H9 (cell line): ENCODE results near the gene LRP1-AS. TPM values are rescaled to one million over a fixed set of nuclear protein-coding genes. Genes with fewer than 3 reads are reported as not detected.

ENCODE experiments used
- DNase-seq: peaks from one replicate; pipeline ENCODE4 v3.0.0-alpha.2; 2017
- H2AFZ ChIP-seq: one replicate; pipeline ENCODE4 v1.6.1; 2013; ENCODE audit warnings: mild to moderate bottlenecking, low read length, control low read depth, moderate library complexity
- H2AK5ac ChIP-seq: 2 replicates; pipeline ENCODE4 v1.6.1; 2013; ENCODE audit warnings: low read length, control low read depth, mixed read lengths; ENCODE audit not compliant: insufficient read length
- H2BK120ac ChIP-seq: one replicate; pipeline ENCODE4 v1.6.1; 2013; ENCODE audit warnings: low read depth, mild to moderate bottlenecking, low read length, control low read depth, inconsistent platforms; ENCODE audit not compliant: poor library complexity, severe bottlenecking
- H2BK12ac ChIP-seq: 2 replicates; pipeline ENCODE4 v1.6.1; 2013; ENCODE audit warnings: low read length, control low read depth, mixed read lengths, low read depth; ENCODE audit not compliant: insufficient read length
- H2BK15ac ChIP-seq: 2 replicates; pipeline ENCODE4 v1.6.1; 2013; ENCODE audit warnings: low read depth, low read length, control low read depth
- H2BK20ac ChIP-seq: one replicate; pipeline ENCODE4 v1.6.1; 2013; ENCODE audit warnings: low read depth, mild to moderate bottlenecking, low read length, control low read depth, inconsistent platforms; ENCODE audit not compliant: poor library complexity, severe bottlenecking
- H2BK5ac ChIP-seq: 2 replicates; pipeline ENCODE4 v1.6.1; 2013; ENCODE audit warnings: low read length, control low read depth, mixed read lengths; ENCODE audit not compliant: insufficient read length
- H3K14ac ChIP-seq: 2 replicates; pipeline ENCODE4 v1.6.1; 2013; ENCODE audit warnings: low read length, control low read depth; ENCODE audit not compliant: insufficient read depth
- H3K18ac ChIP-seq: 2 replicates; pipeline ENCODE4 v1.6.1; 2013; ENCODE audit warnings: low read depth, mild to moderate bottlenecking, mixed read lengths, low read length, control low read depth; ENCODE audit not compliant: insufficient read length
- H3K23ac ChIP-seq: 2 replicates; pipeline ENCODE4 v1.6.1; 2013; ENCODE audit warnings: low read length, control low read depth, mixed read lengths, low read depth; ENCODE audit not compliant: insufficient read length
- H3K23me2 ChIP-seq: 2 replicates; pipeline ENCODE4 v1.6.1; 2013; ENCODE audit warnings: low read depth, mild to moderate bottlenecking, mixed read lengths, low read length, control low read depth; ENCODE audit not compliant: insufficient read length, poor library complexity, severe bottlenecking
- H3K27ac ChIP-seq: 2 replicates; pipeline ENCODE4 v1.5.1; 2013; ENCODE audit warnings: low read length, control low read depth, mixed read lengths, low read depth; ENCODE audit not compliant: insufficient read length
- H3K27me3 ChIP-seq: 2 replicates; pipeline ENCODE4 v1.6.1; 2013; ENCODE audit warnings: low read length, control low read depth, inconsistent platforms; ENCODE audit not compliant: insufficient read depth
- H3K4ac ChIP-seq: 2 replicates; pipeline ENCODE4 v1.6.1; 2013; ENCODE audit warnings: low read depth, mild to moderate bottlenecking, control low read depth, inconsistent platforms, low read length, moderate library complexity
- H3K4me1 ChIP-seq: 2 replicates; pipeline ENCODE4 v1.6.1; 2013; ENCODE audit warnings: low read length, control low read depth, inconsistent platforms; ENCODE audit not compliant: insufficient read depth
- H3K4me2 ChIP-seq: 2 replicates; pipeline ENCODE4 v1.6.1; 2013; ENCODE audit warnings: low read length, control low read depth, mixed read lengths; ENCODE audit not compliant: insufficient read length, insufficient read depth
- H3K56ac ChIP-seq: 2 replicates; pipeline ENCODE4 v1.6.1; 2013; ENCODE audit warnings: low read depth, mild to moderate bottlenecking, mixed read lengths, low read length, control low read depth; ENCODE audit not compliant: insufficient read length
- H3K79me1 ChIP-seq: 2 replicates; pipeline ENCODE4 v1.6.1; 2013; ENCODE audit warnings: low read depth, mild to moderate bottlenecking, moderate library complexity, low read length, control low read depth, inconsistent platforms; ENCODE audit not compliant: insufficient read depth, poor library complexity, severe bottlenecking
- H3K79me2 ChIP-seq: 2 replicates; pipeline ENCODE4 v1.6.1; 2013; ENCODE audit warnings: low read length, control low read depth, inconsistent platforms; ENCODE audit not compliant: insufficient read depth
- H3K9ac ChIP-seq: 2 replicates; pipeline ENCODE4 v1.6.1; 2013; ENCODE audit warnings: low read length, control low read depth, mixed read lengths; ENCODE audit not compliant: insufficient read length; ENCODE audit errors: extremely low read depth
- H3K9me3 ChIP-seq: one replicate; pipeline ENCODE4 v1.6.1; 2013; ENCODE audit warnings: low read depth, low read length, inconsistent platforms; ENCODE audit not compliant: control insufficient read depth
- H3T11ph ChIP-seq: one replicate; pipeline ENCODE4 v1.6.1; 2013; ENCODE audit warnings: mild to moderate bottlenecking, low read length, control low read depth, inconsistent platforms
- H4K20me1 ChIP-seq: one replicate; pipeline ENCODE4 v1.6.1; 2013; ENCODE audit not compliant: control insufficient read depth, insufficient read length, insufficient read depth
- H4K5ac ChIP-seq: 2 replicates; pipeline ENCODE4 v1.6.1; 2013; ENCODE audit warnings: low read depth, mild to moderate bottlenecking, mixed read lengths, low read length, control low read depth; ENCODE audit not compliant: insufficient read length
- H4K8ac ChIP-seq: replicated peaks from 2 replicates; pipeline ENCODE4 v1.6.1; 2013; ENCODE audit warnings: low read length, control low read depth, mixed read lengths, low read depth; ENCODE audit not compliant: insufficient read length
- H4K91ac ChIP-seq: 2 replicates; pipeline ENCODE4 v1.6.1; 2013; ENCODE audit warnings: low read depth, mild to moderate bottlenecking, moderate library complexity, mixed read lengths, low read length, control low read depth; ENCODE audit not compliant: insufficient read length
- H3K27ac Mint-ChIP-seq, 3 experiments: 2 replicates in 2 of 3; 3 replicates in 1 of 3; pipeline ENCODE4 v1.8.0; 2020 to 2021; ENCODE audit warnings: mixed read lengths in 3 of 3, mild to moderate bottlenecking in 1 of 3, moderate library complexity in 1 of 3
- H3K27me3 Mint-ChIP-seq: 2 replicates; pipeline ENCODE4 v1.8.0; 2021; ENCODE audit warnings: low read depth, mild to moderate bottlenecking, moderate library complexity, mixed read lengths
- H3K36me3 Mint-ChIP-seq, 3 experiments: 2 replicates in 2 of 3; 3 replicates in 1 of 3; pipeline ENCODE4 v1.8.0; 2020 to 2021; ENCODE audit warnings: low read depth in 3 of 3, mixed read lengths in 3 of 3; ENCODE audit not compliant: insufficient read depth in 1 of 3
- H3K4me1 Mint-ChIP-seq, 2 experiments: 2 replicates each; pipeline ENCODE4 v1.8.0; 2020; ENCODE audit warnings: mixed read lengths in 2 of 2
- H3K4me3 Mint-ChIP-seq, 2 experiments: 2 replicates in 1 of 2; 3 replicates in 1 of 2; pipeline ENCODE4 v1.8.0; 2020 to 2021; ENCODE audit warnings: mild to moderate bottlenecking in 2 of 2, mixed read lengths in 2 of 2, moderate library complexity in 1 of 2
- H3K9me3 Mint-ChIP-seq, 2 experiments: 2 replicates in 1 of 2; 3 replicates in 1 of 2; pipeline ENCODE4 v1.8.0; 2020; ENCODE audit warnings: mild to moderate bottlenecking in 2 of 2, mixed read lengths in 2 of 2, moderate library complexity in 1 of 2
- WGBS: extraction: QIAGEN DNeasy Blood & Tissue Kit; methylation state at CpG from one replicate; pipeline ENCODE4 v1.1.7; 2013; ENCODE audit warnings: missing lambda C conversion rate, low lambda C conversion rate, mixed read lengths; ENCODE audit not compliant: insufficient read length; ENCODE audit errors: extremely low coverage; 5-methylcytosine and 5-hydroxymethylcytosine counted together
- total RNA-seq: library from RNA; stranded (reverse); gene quantifications from 2 replicates; pipeline ENCODE4 v1.2.1, GENCODE V29; 2021
- TF ChIP-seq, protein P1 (sequence below): fragments of 200-600 bp; sonication (generic); conservative IDR thresholded peaks from 3 replicates; pipeline ENCODE4 v1.8.0; 2021; ENCODE audit warnings: antibody characterized with exemption, mild to moderate bottlenecking

The LRP1-AS gene
- total RNA-seq, 1 experiment from 2014 or later: not detected

DNA sequence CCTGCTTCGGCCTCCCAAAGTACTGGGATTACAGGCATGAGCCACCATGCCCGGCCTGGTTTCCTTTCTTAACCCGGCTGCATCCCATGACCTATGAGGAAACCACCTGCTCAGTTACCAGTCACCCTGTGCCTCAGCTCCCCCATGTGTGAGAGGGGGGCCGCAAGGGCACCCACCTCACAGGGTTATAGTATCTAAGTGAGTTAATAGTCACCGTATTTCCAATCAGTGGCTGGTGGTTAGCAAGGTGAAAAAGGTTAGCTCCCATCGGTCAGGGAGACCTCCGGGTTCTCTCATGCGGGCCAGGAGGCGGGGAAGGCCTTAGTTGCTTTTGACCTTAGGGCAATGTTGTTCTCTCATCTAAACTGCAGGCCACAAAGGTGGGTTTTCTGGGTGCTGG lies 12.5 kb downstream of the LRP1-AS start:
- H2BK15ac ChIP-seq: no peak overlapping the region
- no peak overlapping the region for H3K23ac ChIP-seq
- H3K79me1 ChIP-seq: peaks cover 13% of the 10 kb centered on the region
- no peaks in the 10 kb centered on the region for H3K27me3 ChIP-seq
- H3K4me3 Mint-ChIP-seq: peak overlapping the region in 1 of 2 experiments; percentile 70; a peak in 1 of 5 replicates
- H3K9me3 Mint-ChIP-seq: no peaks in the 10 kb centered on the region
- no peak overlapping the region for H3K4me2 ChIP-seq
- H3K18ac ChIP-seq: no peak overlapping the region
- no peaks in the 10 kb centered on the region for H4K20me1 ChIP-seq
- no peak overlapping the region for H3K4ac ChIP-seq
- H3K27ac ChIP-seq: no peak overlapping the region
- peaks cover 66 to 72% of the 10 kb centered on the region in 2 experiments for H3K4me1 Mint-ChIP-seq
- H2BK20ac ChIP-seq: no peak overlapping the region
- no peak overlapping the region for H3K56ac ChIP-seq
- peaks cover 23% of the 10 kb centered on the region; the same call in 1 of the 2 replicates for H3K79me2 ChIP-seq
- H3K36me3 Mint-ChIP-seq: peaks cover 6 to 31% (median 17%) of the 10 kb centered on the region in 3 experiments; a peak in 6 of 7 replicates
- peaks cover 29% of the 10 kb centered on the region for H3K4me1 ChIP-seq
- no peak overlapping the region for H3T11ph ChIP-seq
- no peak overlapping the region for H3K9ac ChIP-seq
- peak overlapping the region; percentile 93 to 97 (median 94) for H3K27ac Mint-ChIP-seq
- DNase-seq: no peak
- no peak overlapping the region for H4K8ac ChIP-seq
- H2BK12ac ChIP-seq: no peak overlapping the region
- no peaks in the 10 kb centered on the region for H3K9me3 ChIP-seq
- TF ChIP-seq, protein P1, sequence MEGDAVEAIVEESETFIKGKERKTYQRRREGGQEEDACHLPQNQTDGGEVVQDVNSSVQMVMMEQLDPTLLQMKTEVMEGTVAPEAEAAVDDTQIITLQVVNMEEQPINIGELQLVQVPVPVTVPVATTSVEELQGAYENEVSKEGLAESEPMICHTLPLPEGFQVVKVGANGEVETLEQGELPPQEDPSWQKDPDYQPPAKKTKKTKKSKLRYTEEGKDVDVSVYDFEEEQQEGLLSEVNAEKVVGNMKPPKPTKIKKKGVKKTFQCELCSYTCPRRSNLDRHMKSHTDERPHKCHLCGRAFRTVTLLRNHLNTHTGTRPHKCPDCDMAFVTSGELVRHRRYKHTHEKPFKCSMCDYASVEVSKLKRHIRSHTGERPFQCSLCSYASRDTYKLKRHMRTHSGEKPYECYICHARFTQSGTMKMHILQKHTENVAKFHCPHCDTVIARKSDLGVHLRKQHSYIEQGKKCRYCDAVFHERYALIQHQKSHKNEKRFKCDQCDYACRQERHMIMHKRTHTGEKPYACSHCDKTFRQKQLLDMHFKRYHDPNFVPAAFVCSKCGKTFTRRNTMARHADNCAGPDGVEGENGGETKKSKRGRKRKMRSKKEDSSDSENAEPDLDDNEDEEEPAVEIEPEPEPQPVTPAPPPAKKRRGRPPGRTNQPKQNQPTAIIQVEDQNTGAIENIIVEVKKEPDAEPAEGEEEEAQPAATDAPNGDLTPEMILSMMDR: no peak
- no peak overlapping the region for H4K91ac ChIP-seq
- WGBS: no CpG with 5 or more reads among the region's 9 CpGs
- H2AK5ac ChIP-seq: no peak overlapping the region
- H2BK5ac ChIP-seq: no peak overlapping the region
- H2AFZ ChIP-seq: no peak overlapping the region
- H3K27me3 Mint-ChIP-seq: no peaks in the 10 kb centered on the region
- H3K23me2 ChIP-seq: peaks cover 3% of the 10 kb centered on the region
- H4K5ac ChIP-seq: no peak overlapping the region
- H2BK120ac ChIP-seq: no peak overlapping the region
- no peak overlapping the region for H3K14ac ChIP-seq
